DMS 273 treated with DMSO at 0.1 percent for 48 hours (cell line): ENCODE measurements around the gene RPL36A.

ENCODE experiments used
- DNase-seq: peaks from one replicate; lab custom pipeline; 2025; lab: John Stamatoyannopoulos, UW

RPL36A gene

DNA sequence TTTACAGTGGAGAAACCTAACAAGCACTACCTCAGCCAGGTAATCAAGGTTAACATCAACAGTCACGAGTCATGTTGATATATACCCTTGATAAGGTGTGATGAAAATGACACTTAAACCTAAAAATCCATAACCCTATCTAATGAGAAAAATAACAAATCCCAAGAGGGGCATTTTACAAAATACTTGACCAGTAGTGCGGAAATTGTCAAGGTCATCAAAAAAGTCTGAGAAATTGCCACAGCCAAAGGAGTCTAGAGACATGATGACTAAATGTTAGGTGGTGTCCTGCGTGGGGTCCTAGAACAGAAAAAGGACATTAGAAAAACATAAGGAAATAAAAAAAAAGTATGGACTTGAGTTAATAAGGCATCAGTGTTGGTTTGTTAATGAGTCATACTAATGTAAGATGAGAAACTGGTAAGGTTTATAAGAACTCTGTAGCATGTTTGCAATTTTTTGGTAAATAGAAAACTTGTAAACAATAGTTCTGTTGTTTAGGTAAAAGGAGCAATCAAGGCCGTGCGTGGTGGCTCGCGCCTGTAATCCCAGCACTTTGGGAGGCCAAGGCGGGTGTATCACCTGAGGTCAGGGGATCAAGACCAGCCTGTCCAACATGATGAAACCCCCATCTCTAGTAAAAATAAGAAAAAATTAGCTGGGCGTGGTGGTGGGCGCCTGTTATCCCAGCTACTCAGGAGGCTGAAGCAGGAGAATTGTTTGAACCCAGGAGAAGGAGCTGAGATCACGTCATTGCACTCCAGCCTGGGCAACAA lies 2.9 kb downstream of the RPL36A start:
- DNase-seq = no peak

DNA sequence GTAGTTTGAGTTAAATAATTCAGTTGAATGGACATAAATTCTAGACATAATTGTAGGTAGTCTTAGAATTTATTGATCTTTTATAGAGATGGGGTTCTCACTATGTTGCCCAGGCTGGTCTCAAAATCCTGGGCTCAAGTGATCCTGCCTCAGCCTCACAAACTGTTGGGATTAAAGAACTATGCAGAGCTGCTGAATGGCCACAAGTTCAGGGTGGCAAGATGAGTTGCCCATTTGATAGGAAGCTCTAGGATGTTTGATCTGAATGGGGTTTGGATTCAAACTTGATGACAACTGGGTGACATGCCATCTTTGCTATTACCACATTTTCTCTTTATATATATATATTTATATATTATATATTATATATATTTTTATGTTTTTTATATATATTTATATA lies 3.6 kb downstream of the RPL36A start:
- DNase-seq = no peak

GRCh38 chrX:101395789-101396188 lies 5.0 kb downstream of the RPL36A start:
- DNase-seq = no peak

- DNase-seq = no peak
Observed at GRCh38 chrX:101397779-101398178, 7.0 kb downstream of the RPL36A start.

GRCh38 chrX:101398694-101399093 lies 7.9 kb downstream of the RPL36A start:
- no peak for DNase-seq

GRCh38 chrX:101399825-101400224 lies 9.0 kb downstream of the RPL36A start:
- no peak for DNase-seq

GRCh38 chrX:101407167-101407747 lies 16.4 kb downstream of the RPL36A start:
- DNase-seq = no peak

DNA sequence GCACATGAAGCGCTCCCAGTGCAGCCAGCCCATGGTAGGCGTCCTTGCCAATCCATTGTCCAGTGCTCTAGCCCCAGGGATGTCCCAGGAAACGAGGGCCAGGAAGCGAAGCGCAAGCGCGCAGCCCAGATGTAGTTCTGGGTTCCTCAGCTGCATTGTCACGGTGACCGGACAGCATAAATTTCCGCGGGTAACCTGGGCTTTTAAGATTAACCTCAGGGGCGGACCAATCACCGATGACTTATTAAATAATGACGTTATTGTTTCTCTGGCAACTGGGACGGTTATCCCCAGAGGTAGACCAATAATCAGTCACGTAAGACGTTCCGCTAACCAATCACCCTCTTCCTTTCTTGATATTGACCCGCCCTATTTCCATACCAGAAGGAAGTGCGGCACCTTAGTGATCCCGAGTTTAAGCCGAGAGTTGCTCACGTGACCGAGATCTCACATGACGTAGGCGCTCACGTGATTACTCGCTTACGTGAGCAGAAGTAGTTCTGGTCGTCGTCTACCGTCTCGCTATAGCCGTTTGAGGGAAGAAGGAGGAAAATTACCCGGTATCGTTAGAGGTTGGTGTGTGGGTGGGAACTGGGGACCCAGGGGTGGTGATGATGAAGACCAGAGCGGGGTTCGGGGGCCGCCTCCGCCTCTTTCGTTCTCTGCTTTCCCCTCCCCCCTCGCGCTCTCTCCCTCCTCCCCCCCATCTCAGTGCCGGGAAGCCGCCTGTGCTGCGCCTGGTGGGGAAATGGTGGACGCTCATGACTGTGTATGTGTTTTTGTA lies 17.1 kb downstream of the RPL36A start, which contains the start of the genes GLA and HNRNPH2:
Gene GLA, minus strand, starts transcription at position 178 of the 784 bp plus-strand sequence. Its CDS starts 22 bp downstream, at position 156.
Gene HNRNPH2, plus strand, starts transcription at position 475 of the 784 bp plus-strand sequence. CDS start 3,767 bp downstream, outside the sequence.
- peak; percentile 96 for DNase-seq

DNA sequence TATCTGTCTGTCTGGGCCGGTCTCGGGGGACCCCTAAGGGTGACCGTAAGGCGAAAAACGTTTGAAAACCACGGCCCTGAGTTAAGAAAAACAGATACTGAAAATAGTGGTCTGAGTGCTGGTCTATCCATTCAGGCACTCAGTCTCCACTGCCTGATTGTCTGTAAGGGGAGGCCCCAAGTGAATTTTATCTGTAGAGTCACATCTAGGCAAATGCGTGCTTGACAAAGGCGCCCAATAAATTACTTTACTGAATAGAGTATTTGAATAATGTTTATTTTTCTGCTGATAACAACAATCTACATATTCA lies 17.7 kb downstream of the RPL36A start:
- no peak for DNase-seq

- no peak for DNase-seq
Observed at GRCh38 chrX:101409043-101409442, 18.2 kb downstream of the RPL36A start.

DNA sequence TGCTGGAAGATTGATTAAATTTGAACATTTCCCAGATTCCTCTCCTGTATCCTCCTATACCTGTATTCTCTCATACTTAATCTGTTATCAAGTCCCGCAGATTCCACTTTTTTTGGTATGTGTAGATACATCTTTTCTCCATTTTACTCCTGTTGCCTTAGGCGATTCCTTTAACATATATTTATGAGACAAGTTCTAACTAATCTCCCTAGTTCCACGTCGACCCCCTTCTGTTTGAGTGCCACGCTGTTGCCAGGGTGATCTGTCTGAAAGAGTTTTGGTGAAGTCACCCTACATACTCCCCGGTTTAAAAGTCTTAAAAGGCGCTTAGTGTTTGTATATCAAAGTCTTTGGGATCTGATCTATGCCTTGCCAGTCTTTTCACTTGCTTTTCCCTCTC lies 19.6 kb downstream of the RPL36A start:
- DNase-seq = no peak

- no peak for DNase-seq
Observed at GRCh38 chrX:101411984-101412383, 21.2 kb downstream of the RPL36A start.

- no peak for DNase-seq
Observed at GRCh38 chrX:101415180-101416145, 24.7 kb downstream of the RPL36A start.

DNA sequence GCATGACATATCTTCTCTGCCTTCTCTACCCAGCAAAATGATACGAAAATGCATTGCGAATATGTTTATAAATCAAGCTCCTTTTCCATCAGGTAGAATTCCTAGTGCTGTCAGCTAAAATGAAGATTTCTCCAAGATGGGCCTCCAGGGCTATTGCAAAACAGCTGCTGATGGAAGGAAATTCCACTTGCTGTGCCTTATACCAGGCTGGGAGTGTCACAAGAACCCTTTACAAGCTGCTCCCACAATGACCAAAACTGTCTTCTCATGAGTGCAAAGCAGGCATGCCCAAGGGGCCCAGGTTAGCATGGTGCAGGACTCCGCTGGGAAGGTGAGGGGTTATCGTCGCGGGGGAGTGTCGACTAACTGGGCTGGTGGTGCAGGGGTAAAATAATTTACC lies 25.9 kb downstream of the RPL36A start:
- no peak for DNase-seq

GRCh38 chrX:101417190-101417589 lies 26.4 kb downstream of the RPL36A start:
- no peak for DNase-seq

DNA sequence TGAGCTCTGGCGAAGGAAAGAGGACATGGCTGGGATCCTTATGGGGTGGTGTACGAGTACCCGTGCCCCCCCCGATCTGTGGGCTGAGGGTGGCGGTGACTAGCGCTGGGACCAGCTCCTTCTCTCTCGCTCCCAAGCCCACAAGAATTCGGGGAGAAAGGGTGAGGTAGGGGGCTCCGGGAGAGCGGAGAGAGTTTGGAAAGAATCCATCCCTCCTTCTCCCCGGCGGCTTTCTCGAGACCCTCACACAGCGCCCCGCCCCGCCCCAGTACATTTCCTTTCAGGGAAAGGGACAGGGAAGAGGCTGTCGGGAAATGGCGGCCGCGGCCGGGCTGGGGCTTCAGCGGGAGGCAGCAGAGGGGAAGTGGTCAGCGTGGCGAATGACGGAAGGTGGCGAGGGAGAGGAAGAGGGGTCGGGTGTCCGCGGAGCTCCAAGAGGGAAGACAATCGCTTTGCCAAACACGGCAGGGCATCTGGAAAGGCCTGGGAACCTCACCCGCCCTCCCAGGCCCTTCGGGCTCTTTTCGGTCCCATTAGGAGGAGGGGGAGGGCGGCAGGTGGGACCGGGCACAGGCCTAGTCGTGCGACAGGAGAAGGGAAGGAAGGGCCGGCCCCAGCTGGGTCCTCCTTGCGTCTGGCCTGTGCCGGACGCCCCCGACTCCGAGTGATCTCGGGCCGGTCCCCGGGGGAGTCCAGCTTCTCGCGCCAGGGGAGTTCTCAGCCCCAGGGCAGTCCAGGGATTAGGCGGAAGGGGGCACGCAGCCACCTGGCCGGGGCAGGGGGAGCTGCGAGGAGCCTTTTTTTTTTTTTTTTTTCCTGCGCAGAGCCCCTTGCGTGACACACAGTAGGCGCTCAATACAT lies 27.4 kb downstream of the RPL36A start:
- no peak for DNase-seq

GRCh38 chrX:101419489-101419888 lies 28.7 kb downstream of the RPL36A start:
- DNase-seq = no peak

DNA sequence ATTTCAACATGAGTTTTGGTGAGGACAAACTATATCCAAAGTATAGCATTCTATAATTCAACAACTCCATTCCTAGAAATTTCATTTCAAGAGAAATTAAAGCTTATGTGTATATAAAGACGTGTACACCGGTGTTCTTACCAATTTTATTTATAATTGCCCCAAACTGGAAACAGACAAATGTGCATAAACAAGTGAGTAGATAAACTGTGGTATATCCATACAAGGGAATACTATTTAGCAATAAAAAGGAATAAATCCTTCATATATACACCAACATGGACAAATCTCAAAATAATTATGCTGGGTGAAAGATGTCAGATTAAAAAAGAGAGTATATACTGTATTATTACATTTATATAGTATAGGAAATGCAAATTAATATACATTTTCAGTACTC lies 37.1 kb downstream of the RPL36A start:
- DNase-seq = no peak

- no peak for DNase-seq
Observed at GRCh38 chrX:101429934-101430333, 39.1 kb downstream of the RPL36A start.

DNA sequence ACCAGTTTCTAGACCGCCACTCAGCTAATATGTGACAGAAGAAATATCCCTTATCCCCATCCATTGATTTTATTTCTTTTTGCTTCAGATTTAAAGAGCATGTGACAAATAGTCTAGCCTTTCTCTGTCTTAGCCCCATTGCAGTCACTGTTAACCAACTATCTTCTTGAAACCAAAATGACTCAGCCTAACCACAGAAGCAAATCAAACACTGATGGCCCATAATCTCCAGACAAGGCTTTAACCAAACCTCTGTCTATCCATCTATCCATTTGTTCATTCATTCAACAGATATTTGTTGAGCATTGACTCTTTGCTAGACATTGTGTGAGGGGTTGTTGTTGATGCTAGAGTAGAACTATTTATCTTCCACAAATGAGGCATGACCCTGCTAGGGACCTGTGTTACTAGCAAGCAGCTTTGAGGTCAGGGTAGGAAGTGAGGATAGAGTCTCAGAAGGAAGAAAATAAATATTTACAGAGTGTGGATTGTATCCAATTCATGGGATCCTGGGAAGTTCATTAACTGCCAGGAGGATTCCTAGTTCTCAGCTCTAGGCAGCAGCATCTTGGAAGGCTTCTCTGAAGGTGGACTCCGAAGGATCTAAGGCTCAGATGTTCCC lies 39.8 kb downstream of the RPL36A start:
- no peak for DNase-seq
